DLD1 (cell line): ENCODE measurements around the gene MED27.

ENCODE experiments used
- in situ Hi-C: cut with HindIII; loops from 2 replicates; pipeline ENCODE4 v1.10.0; 2017; ENCODE audit warnings: low sequenced_read_pairs

MED27 gene

GRCh38 chr9:131824155-131824594 is 255.5 kb downstream of the MED27 start:
- in situ Hi-C loops = loop anchor here (10.0 to 25.0 kb wide), 3 partner anchors 51 to 413 kb away; no protein-coding TSS in a partner anchor

DNA sequence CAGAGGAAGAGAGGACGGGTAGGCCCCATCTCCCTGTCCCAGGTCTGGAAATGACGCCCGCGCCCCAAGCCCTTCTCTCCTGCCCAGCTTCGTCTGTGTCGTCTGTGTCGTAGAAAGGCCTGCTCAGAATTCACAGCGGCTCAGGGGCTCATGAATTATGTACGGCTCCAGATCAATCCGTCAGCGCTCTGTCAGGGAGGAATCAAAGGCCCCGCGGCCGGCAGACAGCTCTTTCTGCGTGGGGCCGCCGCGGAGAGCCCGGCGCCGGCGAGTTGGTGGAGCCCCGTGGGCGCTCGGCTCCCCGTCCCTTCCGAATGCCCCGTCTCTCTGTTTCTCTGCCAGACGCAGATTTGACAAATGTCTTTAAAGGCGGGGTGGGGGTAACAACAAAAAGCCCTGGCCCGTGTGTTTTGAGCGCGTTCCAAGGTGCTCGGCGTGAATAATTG is 255.9 kb downstream of the MED27 start:
- in situ Hi-C loops = loop anchor here (10.0 to 25.0 kb wide), 3 partner anchors 51 to 414 kb away; no protein-coding TSS in a partner anchor

DNA sequence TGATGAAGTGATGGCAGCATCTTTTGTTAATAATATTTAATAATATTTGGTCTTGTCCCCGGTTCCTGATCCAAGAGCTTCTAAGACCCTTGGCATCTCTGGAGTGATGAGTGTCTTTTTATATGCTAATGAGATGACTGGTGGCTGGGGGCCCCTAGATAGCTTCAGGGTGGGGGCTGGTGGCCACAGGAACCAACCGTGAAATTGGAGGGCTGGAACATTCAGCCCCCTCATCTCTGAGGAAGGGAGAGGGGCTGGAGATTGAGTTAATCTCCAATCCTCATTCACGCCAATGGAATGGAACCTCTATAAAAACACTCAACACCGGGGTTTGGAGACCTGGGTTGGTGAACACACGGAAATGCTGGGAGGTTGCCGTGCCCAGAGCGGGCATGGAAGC is 261.6 kb downstream of the MED27 start:
- in situ Hi-C loops = loop anchor here (25.0 kb wide), 2 partner anchors 294 to 419 kb away; no protein-coding TSS in a partner anchor

DNA sequence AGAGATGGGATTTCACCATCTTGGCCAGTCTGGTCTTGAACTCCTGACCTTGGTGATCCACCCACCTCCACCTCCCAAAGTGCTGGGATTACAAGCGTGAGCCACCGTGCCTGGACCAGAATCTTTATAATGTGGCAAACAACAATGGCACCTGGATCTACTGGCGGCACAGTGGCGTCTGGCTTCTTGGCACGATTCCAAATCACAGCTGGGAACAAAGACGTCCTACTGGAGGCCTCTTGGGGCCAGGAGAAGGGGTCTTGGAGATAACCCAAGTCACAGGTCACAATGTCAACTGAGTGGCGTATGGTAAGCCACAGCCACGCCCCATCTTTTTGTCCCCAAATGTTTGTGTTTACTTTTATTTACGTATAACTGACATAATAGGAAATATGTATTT is 262.0 kb downstream of the MED27 start:
- in situ Hi-C loops = loop anchor here (25.0 kb wide), 2 partner anchors 295 to 420 kb away; no protein-coding TSS in a partner anchor

DNA sequence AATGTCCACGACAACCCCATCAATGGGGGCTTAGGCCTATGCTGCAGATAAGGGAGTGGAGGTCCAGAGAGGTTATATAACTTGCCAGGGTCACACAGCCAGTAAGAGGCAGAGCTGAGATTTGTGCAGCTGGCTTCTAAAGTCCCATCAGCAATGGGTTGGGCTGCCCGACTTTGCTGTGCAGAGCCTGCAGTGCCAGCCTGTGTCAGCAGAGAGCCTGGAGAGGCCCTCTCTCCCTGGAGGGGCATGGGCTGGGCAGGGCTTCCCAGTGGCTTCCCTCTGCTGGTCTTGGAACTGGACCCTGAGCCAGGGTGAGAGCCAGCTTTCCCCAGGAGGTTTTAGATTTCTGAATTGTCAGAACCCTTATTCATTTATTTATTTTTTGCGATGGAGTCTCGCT is 262.6 kb downstream of the MED27 start:
- in situ Hi-C loops = loop anchor here (25.0 kb wide), 2 partner anchors 295 to 420 kb away; no protein-coding TSS in a partner anchor

DNA sequence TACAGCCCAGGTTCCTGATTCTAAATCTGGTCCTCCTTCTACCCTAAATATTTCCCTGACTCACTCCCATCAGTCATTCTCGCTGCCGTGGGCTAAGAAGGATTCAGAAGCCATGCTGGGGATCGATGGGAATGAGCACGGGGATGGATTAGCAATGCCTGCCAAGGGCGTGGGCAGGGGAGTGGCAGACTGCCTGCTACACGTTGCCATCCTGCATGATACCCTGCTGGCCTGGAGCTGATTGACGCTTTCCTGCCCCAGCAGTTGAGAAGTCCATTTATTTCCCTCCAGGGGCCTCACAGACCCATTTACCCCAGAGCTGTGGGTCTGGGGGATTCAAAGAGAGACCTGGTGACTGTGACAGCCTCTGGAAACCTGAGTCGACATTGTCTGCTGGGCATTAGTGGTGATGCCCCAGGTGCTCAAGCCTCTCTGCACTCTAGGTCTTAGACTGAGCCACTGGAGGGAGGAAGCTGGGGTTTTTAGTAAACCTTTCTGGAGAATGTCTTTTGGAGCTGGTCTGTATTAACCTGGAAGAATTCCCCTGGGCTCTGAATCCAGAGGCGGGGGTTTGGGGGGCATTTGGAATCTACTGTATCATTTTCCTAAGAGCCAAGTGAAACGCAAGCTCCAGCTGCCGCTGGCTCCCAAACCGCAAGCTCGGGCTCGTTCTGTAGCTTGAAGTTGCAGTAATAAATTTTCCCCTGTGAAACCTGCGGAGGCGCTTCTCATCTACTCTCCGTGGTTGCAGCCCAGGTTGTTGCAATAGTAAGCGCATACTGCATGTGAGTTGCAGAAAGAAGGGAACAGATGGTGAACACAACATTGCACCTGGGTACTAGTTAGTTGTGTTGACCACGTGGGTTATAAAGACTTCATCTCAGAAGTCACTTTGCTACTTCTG is 263.4 kb downstream of the MED27 start:
- in situ Hi-C loops = loop anchor here (25.0 kb wide), 2 partner anchors 296 to 421 kb away; no protein-coding TSS in a partner anchor

GRCh38 chr9:131814707-131815106 is 265.0 kb downstream of the MED27 start:
- in situ Hi-C loops = loop anchor here (25.0 kb wide), 2 partner anchors 298 to 423 kb away; no protein-coding TSS in a partner anchor

DNA sequence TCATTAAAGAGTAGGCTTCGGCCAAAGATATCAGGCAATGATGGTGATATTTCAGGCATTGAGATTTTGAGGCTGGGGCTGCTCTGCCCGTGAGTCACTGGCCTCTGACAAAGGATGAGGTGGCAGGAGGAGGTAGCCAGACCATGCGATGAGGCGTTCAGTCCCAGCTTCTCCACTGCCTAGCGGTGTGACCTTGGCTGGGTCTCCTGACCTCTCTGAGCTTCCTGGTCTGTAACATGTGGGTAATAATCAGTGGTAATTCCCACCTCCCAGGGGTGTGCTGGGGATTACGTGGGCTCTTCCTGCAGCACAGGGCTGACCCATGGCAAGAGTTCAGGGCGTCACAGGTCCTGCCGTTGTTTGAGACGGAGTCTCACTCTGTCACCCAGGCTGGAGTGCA is 266.6 kb downstream of the MED27 start:
- in situ Hi-C loops = loop anchor here (25.0 kb wide), 2 partner anchors 299 to 424 kb away; no protein-coding TSS in a partner anchor

- in situ Hi-C loops = loop anchor here (25.0 kb wide), 2 partner anchors 300 to 425 kb away; no protein-coding TSS in a partner anchor
These were observed 267.4 kb downstream of the MED27 start for GRCh38 chr9:131812116-131812790.

DNA sequence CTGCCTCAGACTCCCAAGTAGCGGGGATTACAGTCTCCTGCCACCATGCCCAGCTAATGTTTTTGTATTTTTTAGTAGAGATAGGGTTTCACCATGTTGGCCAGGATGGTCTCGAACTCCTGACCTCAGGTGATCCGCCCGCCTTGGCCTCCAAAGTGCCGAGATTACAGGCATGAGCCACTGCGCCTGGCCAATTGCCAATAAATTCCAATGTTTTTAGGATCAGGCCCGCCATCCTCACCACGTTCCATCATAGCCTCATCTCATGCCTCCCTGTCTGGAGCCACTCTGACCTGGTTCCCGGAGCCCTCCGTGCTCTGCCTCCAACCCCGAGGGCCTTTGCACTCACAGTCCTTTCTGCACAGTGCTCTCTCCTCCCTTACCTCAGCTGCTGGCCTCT is 268.3 kb downstream of the MED27 start:
- in situ Hi-C loops = loop anchor here (25.0 kb wide), 2 partner anchors 301 to 426 kb away; no protein-coding TSS in a partner anchor

DNA sequence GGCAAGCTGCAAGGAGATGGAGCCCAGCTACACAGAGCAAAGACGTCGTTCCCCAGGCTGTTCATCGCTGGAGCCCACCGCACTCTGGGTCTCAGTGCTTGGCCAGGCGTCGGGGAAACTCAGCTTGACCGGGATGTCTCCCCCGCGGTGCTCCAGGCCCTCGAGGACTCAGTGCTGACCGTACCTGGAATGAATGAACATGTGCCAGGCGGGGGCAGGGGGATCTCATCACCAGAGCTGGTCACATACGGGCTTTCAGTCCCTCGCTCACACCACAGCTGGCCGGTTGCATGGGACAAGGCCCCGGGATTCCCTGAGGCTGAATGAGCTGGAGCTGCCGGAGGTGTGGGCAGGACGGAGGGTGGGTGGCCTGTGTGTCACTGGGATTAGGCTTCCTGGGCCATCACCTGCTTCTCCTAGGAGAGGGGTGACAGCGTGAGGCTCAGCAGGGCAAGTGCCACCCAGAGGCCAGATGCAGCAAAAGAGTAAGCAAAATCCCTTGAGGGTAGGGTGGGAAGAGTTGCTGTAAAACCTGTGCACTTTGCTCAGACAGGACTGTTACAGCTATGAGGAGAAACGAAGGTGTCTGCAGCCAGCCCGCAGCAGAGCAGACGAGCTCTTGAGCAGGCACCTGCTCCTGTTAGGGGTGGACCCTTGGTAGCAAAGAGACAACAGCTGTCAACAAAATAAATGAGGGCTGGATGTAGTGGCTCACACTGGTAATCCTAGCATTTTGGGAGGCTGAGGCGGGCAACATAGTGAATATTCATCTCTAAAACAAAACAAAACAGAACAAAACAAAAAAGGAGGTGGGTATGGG is 269.1 kb downstream of the MED27 start:
- in situ Hi-C loops = loop anchor here (25.0 kb wide), 2 partner anchors 302 to 427 kb away; no protein-coding TSS in a partner anchor
